NCI-H187 treated with DMSO at 0.1 percent for 48 hours (cell line): ENCODE data around the gene FAM72A.
"Not testable (repeated sequence)": the region's sequence is repeated elsewhere in the genome, so short reads cannot be mapped to it uniquely, and the experiment has no call there.

Experiments
- DNase-seq: peaks from one replicate; lab custom pipeline; 2025; lab: John Stamatoyannopoulos, UW

Gene FAM72A

DNA sequence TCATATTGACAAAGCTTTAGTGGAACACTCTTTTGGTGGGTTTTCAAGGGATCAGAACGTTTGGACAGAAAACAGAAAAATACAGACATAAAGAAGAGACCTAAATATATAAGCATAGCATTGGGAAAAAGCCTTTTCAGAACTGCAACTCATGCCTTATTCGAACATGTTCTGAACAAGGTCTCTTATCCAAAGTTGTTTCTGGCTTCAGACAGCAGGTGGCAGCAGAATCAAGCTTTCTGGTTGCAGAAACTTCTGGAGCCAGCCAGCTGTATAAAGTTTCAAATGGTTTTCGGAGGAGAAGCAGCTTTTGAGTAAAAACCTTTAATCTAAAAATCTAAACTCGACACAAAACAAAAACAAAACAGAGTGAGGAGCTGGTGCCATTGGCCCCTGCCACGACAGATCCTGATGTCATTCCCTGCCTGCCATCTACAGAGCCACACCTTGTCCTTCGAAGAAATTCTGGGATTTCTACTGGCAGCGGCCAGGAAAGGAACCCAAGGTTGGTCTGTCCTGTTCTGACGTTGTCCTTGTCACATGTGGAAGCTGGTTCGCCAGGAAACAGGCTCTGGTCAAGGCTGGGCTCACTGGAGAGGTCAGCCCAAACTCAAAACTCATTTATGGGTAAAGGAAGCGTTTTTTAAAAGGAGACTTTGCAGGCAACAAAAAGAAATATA is 35.1 kb downstream of the FAM72A start:
- DNase-seq = not testable (repeated sequence)

DNA sequence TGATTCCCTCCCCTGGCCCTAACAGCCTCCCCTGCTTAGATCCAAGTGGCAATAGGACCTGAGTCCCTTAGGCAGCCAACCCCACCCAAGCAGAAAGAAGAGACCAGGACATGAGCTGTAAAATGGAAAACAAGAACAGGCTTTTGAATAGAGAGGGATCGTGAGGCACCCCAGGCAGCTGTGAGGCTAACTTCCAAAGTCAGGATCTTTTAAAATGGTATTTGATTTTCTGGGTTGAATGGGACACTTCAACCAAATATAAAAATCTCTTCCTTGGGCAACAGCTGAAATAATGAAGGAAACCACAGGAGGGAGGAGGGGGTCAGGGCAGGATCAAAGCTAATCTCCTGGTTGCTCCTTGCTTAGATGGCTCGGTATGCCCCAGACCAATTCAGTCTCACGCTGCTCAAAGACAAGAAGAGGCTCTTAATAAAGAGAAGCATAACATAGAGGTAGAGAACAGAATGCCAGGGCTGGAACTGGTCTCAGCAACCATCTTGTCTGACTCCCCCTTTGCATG is 56.8 kb downstream of the FAM72A start:
- no peak for DNase-seq

DNA sequence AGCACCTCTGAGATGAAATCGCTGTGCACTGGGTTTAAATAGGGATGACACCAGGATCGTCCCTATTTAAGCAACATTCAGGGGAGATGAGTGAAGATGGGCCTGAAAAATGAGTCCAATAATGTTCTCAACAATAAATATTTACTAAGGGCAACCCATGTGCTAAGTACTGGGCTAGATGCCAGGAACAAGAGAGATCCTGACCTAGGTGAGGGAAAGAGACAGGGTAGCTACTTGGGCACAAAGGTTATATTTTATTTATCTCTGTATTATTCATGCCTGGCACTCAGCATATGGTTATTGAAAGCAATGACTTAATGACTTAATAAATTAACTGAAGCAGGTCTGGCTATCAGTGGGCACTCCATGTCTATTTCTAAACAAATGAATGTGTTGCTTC is 58.0 kb downstream of the FAM72A start:
- no peak for DNase-seq

DNA sequence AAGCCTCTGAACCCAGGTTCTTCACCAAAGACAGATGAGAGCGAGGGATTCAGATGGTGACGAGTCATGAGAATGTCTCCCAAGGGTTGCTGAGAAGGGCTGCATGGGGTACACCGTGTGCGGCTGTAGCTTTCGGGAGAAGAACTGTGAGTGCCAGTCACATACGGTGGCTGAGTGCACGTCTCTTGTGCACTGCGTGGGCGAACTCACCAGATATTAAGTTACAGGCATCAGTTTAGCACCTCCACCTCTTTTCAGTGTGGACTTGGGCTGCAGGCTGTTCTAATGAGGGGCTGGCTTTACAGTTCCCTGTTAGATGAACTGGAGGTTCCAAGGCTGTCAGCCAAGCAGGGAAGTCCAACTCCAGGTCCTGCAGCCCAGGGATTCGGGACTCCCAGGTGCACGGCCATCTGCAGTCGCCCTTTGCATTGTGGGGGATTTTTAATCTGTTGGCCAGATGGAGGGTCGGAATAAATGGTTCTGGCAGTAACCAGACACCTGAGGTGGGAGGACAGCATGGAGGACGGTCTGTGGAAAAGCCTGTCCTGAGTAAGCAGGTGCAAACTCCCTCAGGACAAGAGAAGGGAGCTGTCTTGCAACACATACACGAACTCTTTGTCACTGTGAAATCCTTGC is 59.0 kb downstream of the FAM72A start:
- DNase-seq = peak; percentile 61

DNA sequence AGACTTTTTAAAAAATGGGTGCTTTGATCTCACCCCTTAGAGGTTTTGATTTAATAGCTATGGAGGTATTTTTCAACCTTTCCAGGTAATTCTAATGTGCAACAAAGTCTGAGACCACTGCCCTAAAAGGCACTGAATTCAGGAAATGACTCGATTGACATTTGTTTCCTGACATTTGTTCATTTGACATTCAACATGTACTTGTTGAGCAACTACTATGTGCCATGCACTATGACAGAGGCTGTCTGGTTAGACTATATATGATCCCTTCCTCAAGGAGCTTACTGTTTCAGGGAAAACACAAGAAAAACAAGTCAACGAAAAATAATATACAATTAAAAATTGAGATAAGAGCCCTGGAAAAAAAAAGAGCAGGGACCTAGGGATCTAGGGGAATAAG is 59.9 kb downstream of the FAM72A start:
- DNase-seq = no peak

DNA sequence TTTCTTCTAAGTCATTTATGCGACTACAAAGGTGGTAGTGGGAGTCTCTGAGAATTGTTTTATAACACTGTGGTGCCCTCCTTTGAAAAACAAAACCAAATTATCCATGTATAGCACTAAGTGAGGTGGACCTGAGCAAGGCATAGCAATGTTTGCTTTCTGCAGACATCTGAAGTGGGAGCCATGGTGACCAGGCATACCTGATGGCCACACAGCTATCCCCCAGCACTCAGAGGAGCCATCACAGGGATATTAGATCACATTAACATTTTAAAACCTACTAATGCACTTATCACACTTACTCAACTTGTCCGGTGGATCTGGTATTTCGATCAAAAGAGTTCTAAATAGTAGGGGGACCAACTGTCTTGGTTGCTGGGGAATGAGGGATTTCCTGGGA is 60.6 kb downstream of the FAM72A start:
- no peak for DNase-seq

DNA sequence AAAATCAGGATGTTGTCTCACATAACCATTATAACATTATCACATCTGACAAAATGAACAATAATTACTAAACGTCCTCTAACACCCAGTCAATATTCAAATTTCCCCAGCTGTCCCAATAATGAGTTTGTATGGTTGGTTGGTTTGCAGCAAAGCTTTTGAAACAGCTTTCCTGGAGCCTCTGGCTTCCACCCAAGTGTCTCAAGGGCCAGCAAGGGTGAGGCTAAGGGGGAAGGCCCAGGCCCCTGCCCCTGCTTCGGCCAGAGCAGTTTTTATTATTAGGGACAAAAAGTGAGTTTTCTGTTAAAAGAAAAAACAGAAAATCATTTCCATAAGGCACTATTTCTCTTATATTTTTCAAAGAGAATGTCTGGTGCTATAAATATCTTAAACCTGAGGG is 66.4 kb downstream of the FAM72A start:
- no peak for DNase-seq
